T follicular helper cell (primary cell): Measurements from ENCODE around the gene KRT33B.
"Not testable (repeated sequence)": the region's sequence is repeated elsewhere in the genome, so short reads cannot be mapped to it uniquely, and the experiment has no call there.

Experiments used
- DNase-seq: peaks from one replicate; pipeline ENCODE4 v3.0.0-alpha.2; 2020; ENCODE audit warnings: low read depth
- total RNA-seq, 2 experiments: gene quantifications; one replicate each; lab custom pipeline; 2026; lab: John Stamatoyannopoulos, UW

Gene KRT33B
- total RNA-seq = 0 reads per million in 2 experiments

DNA sequence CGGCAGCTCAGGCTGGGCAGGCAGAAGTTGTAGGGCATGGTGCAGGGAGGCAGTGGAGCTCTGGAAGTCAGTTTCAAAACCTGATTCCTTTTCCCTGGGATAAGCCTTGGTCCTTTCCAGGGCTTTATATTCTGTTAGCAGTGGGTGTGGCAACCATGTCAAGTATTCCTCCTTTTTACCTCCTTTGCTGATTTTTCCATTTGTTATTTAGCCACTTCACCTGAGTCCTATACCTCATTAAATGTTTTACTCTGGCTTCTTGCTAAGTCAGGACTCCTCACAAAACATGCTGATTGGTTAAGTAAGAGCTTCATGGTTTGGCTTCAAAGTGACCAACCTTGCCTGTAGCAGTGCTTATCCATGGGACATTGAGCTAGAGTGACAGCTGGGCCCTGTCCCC lies at the start of gene KRT33B:
TSS of gene KRT33B (minus strand) at position 101 of the 400 bp plus-strand sequence. CDS start at position 38, 63 bp downstream.
- no peak for DNase-seq

DNA sequence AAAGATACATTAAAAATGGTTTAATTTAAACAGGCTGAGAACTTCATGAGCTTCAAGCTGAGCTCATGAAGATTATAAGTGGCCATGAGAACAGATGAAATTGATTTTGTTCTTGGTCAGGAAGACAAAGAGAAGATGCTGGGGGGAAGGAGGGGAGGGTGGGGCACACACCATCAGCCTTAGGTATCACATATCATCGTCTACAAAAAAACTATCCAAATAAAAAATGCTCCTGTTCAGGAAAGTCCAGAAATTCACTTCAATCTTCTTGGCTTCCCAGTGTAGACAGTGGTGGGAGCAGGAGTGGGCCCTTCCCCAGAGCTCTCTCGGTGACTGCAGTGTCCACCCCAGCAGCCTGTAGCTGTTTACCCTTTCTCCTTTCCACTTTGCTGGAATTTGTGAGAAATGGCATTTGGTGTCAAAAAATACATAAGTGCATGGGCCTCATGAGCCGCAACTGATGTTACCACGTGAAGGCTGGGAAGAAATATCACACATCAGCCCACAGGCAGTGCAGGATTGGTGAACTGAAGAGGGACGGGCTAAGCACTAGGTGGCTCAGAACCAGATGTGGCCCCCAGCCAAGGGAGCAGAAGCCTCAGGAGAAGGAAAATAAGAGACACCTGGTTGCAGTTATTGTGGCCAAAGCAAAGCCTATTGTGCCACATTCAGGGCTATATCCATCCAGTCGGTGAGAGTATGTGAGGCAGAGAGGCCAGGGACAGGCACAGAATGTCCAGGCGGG lies 48.7 kb upstream of the KRT33B start:
- DNase-seq = no peak

- DNase-seq = no peak
These were observed 48.0 kb upstream of the KRT33B start for GRCh38 chr17:41417576-41418015.

DNA sequence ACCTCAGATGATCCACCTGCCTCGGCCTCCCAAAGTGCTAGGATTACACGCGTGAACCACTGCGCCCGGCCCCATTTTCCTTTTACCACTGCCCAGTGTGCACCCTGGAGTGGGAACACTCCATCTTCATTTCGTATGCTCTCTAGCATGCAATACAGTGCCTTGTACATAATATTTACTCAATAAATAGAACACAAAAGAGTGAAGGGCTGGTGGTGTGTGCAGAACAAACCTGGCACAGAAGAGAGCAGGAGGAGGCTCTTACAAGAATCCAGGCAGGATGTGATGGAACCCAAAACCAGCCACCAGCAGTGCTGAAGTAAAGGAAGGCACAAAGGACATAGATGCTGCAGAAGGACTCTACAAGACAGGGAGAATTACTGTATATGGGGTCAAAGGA lies 47.5 kb upstream of the KRT33B start:
- DNase-seq = no peak

- no peak for DNase-seq
These were observed 46.9 kb upstream of the KRT33B start for GRCh38 chr17:41416479-41416878.

- DNase-seq = no peak
These were observed 46.3 kb upstream of the KRT33B start for GRCh38 chr17:41415833-41416335.

GRCh38 chr17:41415411-41415810 lies 45.8 kb upstream of the KRT33B start:
- DNase-seq = no peak

DNA sequence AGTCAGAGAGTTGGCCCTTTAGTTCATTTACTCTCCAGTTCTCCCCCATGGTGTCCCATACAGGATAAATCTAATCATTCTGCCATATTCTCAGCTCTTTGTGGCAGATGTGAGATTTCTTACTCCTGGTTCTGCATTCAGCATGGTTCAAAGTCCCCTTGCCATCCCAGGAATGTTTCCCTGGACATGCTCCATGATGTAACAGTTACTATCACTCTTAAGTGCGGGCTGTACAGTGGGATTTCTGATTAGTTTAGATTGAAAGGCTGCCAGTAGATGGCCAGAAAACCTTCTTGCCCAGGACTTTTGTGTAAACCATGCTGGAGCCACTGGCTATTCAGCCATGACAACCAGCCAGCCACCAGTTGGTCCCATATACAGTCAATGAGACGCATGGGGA lies 44.4 kb upstream of the KRT33B start:
- DNase-seq = no peak

GRCh38 chr17:41413353-41413957 lies 43.8 kb upstream of the KRT33B start:
- DNase-seq = no peak

- DNase-seq = no peak
These were observed 41.6 kb upstream of the KRT33B start for GRCh38 chr17:41411072-41411840.

- DNase-seq = no peak
These were observed 37.6 kb upstream of the KRT33B start for GRCh38 chr17:41407226-41407625.

- DNase-seq = no peak
These were observed 36.6 kb upstream of the KRT33B start for GRCh38 chr17:41406205-41406604.

GRCh38 chr17:41404024-41404671 lies 34.5 kb upstream of the KRT33B start:
- DNase-seq = no peak

DNA sequence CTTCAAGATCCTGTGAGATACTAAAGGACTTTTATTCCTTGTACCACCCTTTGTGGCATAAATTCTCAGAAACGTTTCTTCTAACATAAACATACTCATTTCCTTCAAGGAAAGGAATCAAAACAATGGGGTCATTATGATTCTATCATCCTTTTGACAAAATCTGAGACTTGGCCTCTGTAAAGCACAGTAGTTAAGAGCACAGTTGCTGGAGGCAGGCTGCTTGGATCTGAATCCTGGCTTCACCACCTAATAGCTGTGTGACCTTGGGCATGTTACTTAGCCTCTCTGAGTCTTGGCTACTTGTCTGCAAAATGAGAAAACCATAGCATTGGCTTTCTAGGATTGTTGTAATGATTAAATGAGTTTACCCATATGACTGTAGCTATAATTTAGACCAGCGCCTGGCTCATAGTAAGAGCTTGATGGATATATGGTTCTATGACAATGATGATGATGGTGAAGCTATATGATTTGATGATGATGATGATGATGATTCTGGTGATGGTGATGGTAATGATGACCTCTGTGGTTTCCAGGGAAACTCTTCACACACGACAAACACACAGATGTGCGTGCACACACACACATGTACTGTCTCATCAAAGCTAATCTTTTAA lies 33.9 kb upstream of the KRT33B start:
- DNase-seq = no peak

- DNase-seq = no peak
These were observed 32.5 kb upstream of the KRT33B start for GRCh38 chr17:41402161-41402560.

DNA sequence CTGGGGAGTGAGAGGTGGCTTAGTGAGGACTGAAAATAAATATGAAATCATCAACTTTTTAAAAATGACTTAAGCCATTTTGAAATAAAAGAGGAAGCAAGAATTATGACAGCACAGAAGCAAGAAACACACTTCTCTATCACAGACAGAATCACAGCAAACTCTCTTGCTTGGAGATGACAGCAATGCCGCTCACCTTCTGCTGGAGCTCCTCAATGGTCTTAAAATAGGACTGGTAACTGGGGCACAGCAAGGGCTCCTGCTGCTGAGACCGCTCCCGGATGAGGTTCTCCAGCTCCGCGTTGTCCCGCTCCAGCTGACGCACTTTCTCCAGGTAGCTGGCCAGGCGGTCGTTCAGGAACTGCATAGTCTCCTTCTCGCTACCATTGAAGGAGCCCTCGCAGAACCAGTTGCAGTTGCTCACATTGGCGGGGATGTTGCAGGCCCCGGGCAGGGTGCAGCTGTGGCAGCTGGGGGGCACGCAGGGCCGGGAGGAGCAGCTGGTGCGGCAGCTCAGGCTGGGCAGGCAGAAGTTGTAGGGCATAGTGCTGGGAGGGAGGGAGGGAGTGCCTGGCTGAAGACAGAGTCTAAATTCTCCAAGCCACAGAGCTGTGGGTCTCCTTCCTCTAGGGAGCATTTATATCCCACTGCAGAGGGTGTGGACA lies 27.5 kb upstream of the KRT33B start, which contains the start of gene KRT31:
TSS of gene KRT31 (minus strand) at position 613 of the 665 bp plus-strand sequence. CDS start at position 544, 69 bp downstream.
- DNase-seq = no peak

DNA sequence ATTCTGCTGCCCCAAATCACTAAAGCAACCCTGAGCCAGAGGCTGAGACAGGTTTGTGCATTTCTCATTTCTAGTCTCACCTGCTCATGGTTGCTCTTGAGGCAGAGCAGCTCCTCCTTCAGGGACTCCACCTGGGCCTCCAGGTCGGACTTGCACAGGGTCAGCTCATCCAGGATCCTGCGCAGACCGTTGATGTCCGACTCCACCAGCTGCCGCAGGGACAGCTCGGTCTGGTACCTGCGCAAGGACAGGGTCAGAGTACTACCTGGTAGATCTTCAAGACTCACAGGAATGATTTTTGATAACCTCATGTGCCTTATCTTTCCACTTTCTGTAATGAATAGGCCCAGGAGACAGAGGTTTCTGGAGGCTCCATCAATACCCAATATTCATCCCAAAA lies 26.7 kb upstream of the KRT33B start:
- no peak for DNase-seq

DNA sequence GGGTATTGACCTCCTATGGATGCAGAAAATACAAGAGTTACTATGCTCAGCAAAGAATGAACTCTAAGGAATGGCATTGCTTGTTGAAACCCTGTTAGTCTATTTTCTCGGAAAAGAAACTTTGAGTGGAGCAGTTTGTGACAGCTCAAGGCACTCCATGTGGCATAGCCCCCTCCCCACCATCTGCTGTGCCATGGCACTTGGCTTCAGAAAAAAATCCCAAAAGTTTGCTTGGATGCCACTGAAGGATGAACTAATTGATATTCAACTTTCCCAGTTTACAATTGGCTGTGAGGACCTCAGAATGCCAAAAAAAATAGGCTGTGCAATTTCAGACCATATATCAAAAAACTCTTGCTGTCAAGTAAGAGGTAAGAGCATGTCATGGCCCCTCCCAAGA lies 26.0 kb upstream of the KRT33B start:
- DNase-seq = no peak

GRCh38 chr17:41395044-41395443 lies 25.4 kb upstream of the KRT33B start:
- not testable (repeated sequence) for DNase-seq

GRCh38 chr17:41394254-41394996 lies 24.8 kb upstream of the KRT33B start:
- no peak for DNase-seq
